Endothelial cell of umbilical vein (primary cell): Measurements from ENCODE around the gene EDN1. TPM values are rescaled to one million over a fixed set of nuclear protein-coding genes. Genes with fewer than 3 reads are reported as not detected.

Experiments
- BruUV-seq: library from RNA; stranded (reverse); fragments of 400-500 nt; replicated peaks from 2 replicates; lab custom pipeline; 2021; lab: Mats Ljungman, UMichigan
- CTCF ChIA-PET: fragments of 300-600, 350-600 bp; sonication (Branson Sonifier 250); formaldehyde crosslinking; loops from one replicate; lab custom pipeline; 2021; ENCODE audit warnings: antibody characterized with exemption, inconsistent platforms; lab: Charles Lee
- POLR2A ChIA-PET: fragments of 300-600, 350-600 bp; sonication (Branson Sonifier 250); formaldehyde crosslinking; loops from one replicate; lab custom pipeline; 2021; ENCODE audit warnings: antibody characterized with exemption, inconsistent platforms; lab: Charles Lee
- DNase-seq: peaks from one replicate; pipeline ENCODE4 v3.0.0-alpha.2; 2011; ENCODE audit warnings: low read depth, low spot score
- FAIRE-seq: peaks from 2 replicates; lab custom pipeline; 2011; peaks lifted over from hg19 to GRCh38; lab: Jason Lieb, UNC
- H2AFZ ChIP-seq: 2 replicates; pipeline ENCODE4 v1.6.0; 2012; ENCODE audit warnings: low read depth, low read length, control low read depth, inconsistent platforms
- H3K27ac ChIP-seq: 2 replicates; pipeline ENCODE4 v1.5.1; 2011; ENCODE audit warnings: low read depth, mild to moderate bottlenecking, control low read depth, low read length, moderate library complexity; ENCODE audit not compliant: insufficient read depth
- H3K27me3 ChIP-seq, 2 experiments: 2 replicates each; pipeline versions ENCODE4 v1.6.0 to v1.6.1; 2011; ENCODE audit warnings: low read length in 2 of 2, mixed read lengths in 1 of 2; ENCODE audit not compliant: control insufficient read depth in 2 of 2, insufficient read depth in 2 of 2
- H3K36me3 ChIP-seq, 2 experiments: 2 replicates in 1 of 2; 3 replicates in 1 of 2; pipeline ENCODE4 v1.5.1; 2011; ENCODE audit warnings: low read length in 2 of 2, mild to moderate bottlenecking in 1 of 2, moderate library complexity in 1 of 2; ENCODE audit not compliant: control insufficient read depth in 2 of 2, insufficient read depth in 2 of 2; ENCODE audit errors: extremely low read depth in 1 of 2
- H3K4me1 ChIP-seq: 3 replicates; pipeline ENCODE4 v1.5.1; 2011; ENCODE audit warnings: mild to moderate bottlenecking, low read length; ENCODE audit not compliant: control insufficient read depth, insufficient read depth; ENCODE audit errors: extremely low read depth
- H3K4me2 ChIP-seq: 2 replicates; pipeline ENCODE4 v1.6.1; 2011; ENCODE audit warnings: low read length, control low read depth, mixed read lengths; ENCODE audit not compliant: insufficient read depth
- H3K4me3 ChIP-seq, 3 experiments: fragments of 200-600 bp in 1 of 3; sonication (generic), shearing (Covaris generic) in 1 of 3; replicated peaks in 1 of 3; 2 replicates each; pipeline ENCODE4 v1.5.1; 2011 to 2016; ENCODE audit warnings: control low read depth in 3 of 3, low read length in 3 of 3, mild to moderate bottlenecking in 2 of 3, inconsistent platforms in 1 of 3, low read depth in 1 of 3, moderate library complexity in 1 of 3; ENCODE audit not compliant: insufficient read depth in 1 of 3
- H3K79me2 ChIP-seq: 2 replicates; pipeline ENCODE4 v1.6.0; 2012; ENCODE audit warnings: low read length, inconsistent platforms; ENCODE audit not compliant: control insufficient read depth, insufficient read depth
- H3K9ac ChIP-seq: replicated peaks from 2 replicates; pipeline ENCODE3; 2011; ENCODE audit warnings: low read length, control low read depth; ENCODE audit not compliant: insufficient read depth; ENCODE audit errors: extremely low read depth
- H3K9me1 ChIP-seq: replicated peaks from 3 replicates; pipeline ENCODE4 v1.6.0; 2011; ENCODE audit warnings: mild to moderate bottlenecking, low read length; ENCODE audit not compliant: control insufficient read depth, insufficient read depth; ENCODE audit errors: extremely low read depth
- H3K9me3 ChIP-seq: replicated peaks from 2 replicates; pipeline ENCODE4 v1.5.1; 2012; ENCODE audit warnings: low read length, inconsistent platforms; ENCODE audit not compliant: control insufficient read depth, insufficient read depth
- H4K20me1 ChIP-seq: replicated peaks from 2 replicates; pipeline ENCODE3; 2011; ENCODE audit warnings: mild to moderate bottlenecking, low read length; ENCODE audit not compliant: control insufficient read depth, insufficient read depth; ENCODE audit errors: extremely low read depth
- EZH2 ChIP-seq: IDR thresholded peaks from 2 replicates; pipeline ENCODE4 v1.6.1; 2012; ENCODE audit warnings: borderline replicate concordance, low read depth, mild to moderate bottlenecking, moderate library complexity, low read length, inconsistent platforms; ENCODE audit not compliant: severe bottlenecking
- FOS ChIP-seq: IDR thresholded peaks from 2 replicates; pipeline ENCODE4 v1.6.1; 2011; ENCODE audit warnings: mild to moderate bottlenecking, low read length, moderate library complexity, borderline replicate concordance; ENCODE audit not compliant: insufficient read depth
- GATA2 ChIP-seq: IDR thresholded peaks from 2 replicates; pipeline ENCODE4 v1.7.0; 2011; ENCODE audit warnings: low read depth, mild to moderate bottlenecking, moderate library complexity, mixed read lengths, low read length; ENCODE audit not compliant: insufficient read length, insufficient read depth
- JUN ChIP-seq: IDR thresholded peaks from 2 replicates; pipeline ENCODE4 v1.6.1; 2011; ENCODE audit warnings: borderline replicate concordance, low read depth; ENCODE audit not compliant: insufficient read length, insufficient read depth
- POLR2A ChIP-seq: IDR thresholded peaks from 2 replicates; pipeline ENCODE4 v1.6.1; 2012; ENCODE audit warnings: low read depth, mild to moderate bottlenecking, control low read depth, low read length
- POLR2AphosphoS5 ChIP-seq: IDR thresholded peaks from 2 replicates; pipeline ENCODE4 v1.6.1; 2012; ENCODE audit warnings: low read depth, mild to moderate bottlenecking, control low read depth, low read length, moderate library complexity; ENCODE audit not compliant: insufficient read depth
- dilution Hi-C: fragments of 300-500 bp; cut with MboI; formaldehyde crosslinking; loops from one replicate; pipeline ENCODE4 v1.15.0; 2019; ENCODE audit warnings: low sequenced_read_pairs; ENCODE audit not compliant: extremely low pct_ligation_motif_present
- intact Hi-C: fragments of 100-400 bp; cut with micrococcal nuclease; formaldehyde crosslinking; loops from one replicate; pipeline ENCODE4 v1.10.0; 2022
- polyA plus RNA-seq, 4 experiments: library from polyadenylated mRNA; depleted of rRNA in 3 of 4; stranded (reverse) in 3 of 4; unstranded in 1 of 4; fragments of >200 nt; gene quantifications; 2 replicates each; pipeline versions ENCODE4 v1.2.1 to v1.2.3, GENCODE V29; 2011 to 2012; ENCODE audit warnings: missing spikeins in 1 of 4
- total RNA-seq: library from RNA; stranded (reverse); gene quantifications from 2 replicates; pipeline ENCODE4 v1.2.3, GENCODE V29; 2021
- TF ChIP-seq, protein P1 (sequence below), 2 donors: IDR thresholded peaks; 1 replicate in 1 of 2; 2 replicates in 1 of 2; pipeline ENCODE4 v1.5.1; 2011; ENCODE audit warnings: low read length in 2 of 2, mild to moderate bottlenecking in 2 of 2, moderate library complexity in 2 of 2, control low read depth in 1 of 2, inconsistent platforms in 1 of 2, low read depth in 1 of 2; ENCODE audit not compliant: insufficient read depth in 1 of 2; ENCODE audit errors: extremely low read depth in 1 of 2
- TF ChIP-seq, protein P2 (sequence below): IDR thresholded peaks from 2 replicates; pipeline ENCODE4 v1.6.1; 2011; ENCODE audit not compliant: insufficient read depth, insufficient read length

Gene EDN1
- total and polyA plus RNA-seq, 2 donors (not counting 3 experiments of a cell fraction or from before 2014, with no cell fraction given), result 493 to 498 TPM

DNA sequence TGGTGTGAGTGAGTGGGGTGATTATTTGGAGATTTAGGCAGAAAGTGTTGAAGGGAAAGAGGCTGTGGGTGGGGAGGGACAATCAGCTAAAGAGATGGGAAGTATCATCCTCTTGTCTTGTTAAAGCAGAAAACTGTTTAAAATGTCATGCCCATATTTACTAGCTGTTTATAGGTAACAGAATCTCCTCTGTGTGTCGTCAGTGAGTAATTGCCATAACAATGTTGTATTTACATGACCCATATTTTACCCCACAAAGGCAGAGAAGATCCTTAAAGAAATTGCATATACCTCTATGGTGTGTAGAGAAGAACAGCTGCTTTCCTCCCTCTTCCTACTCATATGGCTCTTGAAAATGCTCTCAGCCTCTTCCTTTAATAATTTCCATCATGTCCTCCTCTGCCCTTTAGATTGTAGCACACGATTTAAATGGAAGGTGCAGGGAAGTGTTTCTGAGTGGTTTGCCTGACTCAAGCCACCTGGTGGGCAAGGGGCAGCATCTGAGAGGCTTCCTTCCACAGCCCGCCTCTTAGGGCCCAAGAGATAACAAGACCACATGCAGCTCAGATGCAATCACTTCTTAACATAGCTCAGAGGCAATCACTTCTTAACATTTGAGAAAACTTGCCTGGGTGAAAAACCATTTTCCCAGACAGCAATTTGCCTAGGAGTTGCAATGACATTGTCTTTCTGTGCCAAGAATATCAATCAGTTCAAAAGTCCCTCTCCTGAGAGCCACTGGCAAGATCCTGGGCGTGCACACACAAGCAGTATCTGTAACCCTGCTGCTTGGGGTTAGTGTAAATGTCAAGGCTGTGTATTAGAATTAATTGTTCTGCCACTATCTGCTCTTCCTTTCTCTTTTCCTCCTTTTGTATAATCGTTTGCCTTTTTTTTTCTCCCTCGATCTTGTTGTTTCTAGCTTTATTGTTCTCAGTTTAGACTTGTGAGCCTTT lies 44.1 kb upstream of the EDN1 start:
- Histone ChIP-seq H4K20me1 (no peaks in the 10 kb centered on the region), H3K4me2 (no peak overlapping the region), H3K4me3 (no peak overlapping the region), H2AFZ (peak overlapping the region; percentile 17), H3K36me3 (no peaks in the 10 kb centered on the region), H3K9me3 (no peaks in the 10 kb centered on the region), H3K4me1 (peaks cover 16% of the 10 kb centered on the region), H3K79me2 (no peaks in the 10 kb centered on the region), H3K27me3 (no peaks in the 10 kb centered on the region), H3K27ac (no peak overlapping the region), H3K9me1 (no peaks in the 10 kb centered on the region), H3K9ac (no peak overlapping the region)
- no TSS peak for BruUV-seq
- CTCF ChIA-PET, result interaction anchor here (0.8 to 4.0 kb wide), 7 partner anchors 9 to 591 kb away, joined by 3 to 28 read pairs (median 3); partner anchors contain the start of gene EDN1
- FAIRE-seq (peak; percentile 66), DNase-seq (peak; percentile 89)
- TF ChIP-seq POLR2A (peak; percentile 24), JUN (no peak)
- dilution Hi-C loops (no loop called here), intact Hi-C loops (loop anchor here (5.0 kb wide), 1 partner anchor 36 kb away; no protein-coding TSS in a partner anchor)
- POLR2A ChIA-PET, result interaction anchor here (0.8 to 1.0 kb wide), 2 partner anchors 43 to 44 kb away, joined by 3 to 4 read pairs; partner anchors contain the start of gene EDN1

DNA sequence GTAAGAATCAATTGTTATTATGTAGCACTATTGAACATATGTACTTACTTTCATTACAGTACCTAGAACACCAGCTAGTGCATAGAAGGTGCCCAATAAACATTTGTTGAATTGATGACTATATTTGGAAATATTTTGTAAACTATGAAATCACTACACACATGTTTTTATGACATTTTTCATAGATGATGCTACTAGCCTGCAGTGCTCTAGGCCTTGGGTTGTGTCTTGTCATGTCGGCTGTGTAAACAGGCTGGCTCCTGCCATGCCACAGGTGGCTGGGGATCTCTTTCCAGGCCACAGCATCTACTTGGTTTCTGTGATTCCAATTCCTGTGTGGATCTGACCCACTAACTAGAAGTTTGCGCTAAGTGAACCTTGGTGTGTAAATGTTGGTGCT lies 43.3 kb upstream of the EDN1 start:
- intact Hi-C loops (loop anchor here (5.0 kb wide), 1 partner anchor 35 kb away; no protein-coding TSS in a partner anchor), dilution Hi-C loops (no loop called here)
- H3K9ac ChIP-seq, result no peak overlapping the region
- CTCF ChIA-PET, result interaction anchor here (1.0 to 4.0 kb wide), 2 partner anchors 14 to 41 kb away, joined by 3 to 28 read pairs; no protein-coding TSS in a partner anchor
- no peak overlapping the region for H3K4me3 ChIP-seq
- no peaks in the 10 kb centered on the region for H4K20me1 ChIP-seq
- no TSS peak for BruUV-seq
- POLR2A ChIA-PET, result interaction anchor here (1.0 kb wide), 1 partner anchor 42 kb away, joined by 4 read pairs; no protein-coding TSS in a partner anchor
- H2AFZ ChIP-seq, result no peak overlapping the region
- no peak for DNase-seq
- H3K36me3 ChIP-seq, result no peaks in the 10 kb centered on the region
- TF ChIP-seq FOS, result no peak
- TF ChIP-seq, protein P1, sequence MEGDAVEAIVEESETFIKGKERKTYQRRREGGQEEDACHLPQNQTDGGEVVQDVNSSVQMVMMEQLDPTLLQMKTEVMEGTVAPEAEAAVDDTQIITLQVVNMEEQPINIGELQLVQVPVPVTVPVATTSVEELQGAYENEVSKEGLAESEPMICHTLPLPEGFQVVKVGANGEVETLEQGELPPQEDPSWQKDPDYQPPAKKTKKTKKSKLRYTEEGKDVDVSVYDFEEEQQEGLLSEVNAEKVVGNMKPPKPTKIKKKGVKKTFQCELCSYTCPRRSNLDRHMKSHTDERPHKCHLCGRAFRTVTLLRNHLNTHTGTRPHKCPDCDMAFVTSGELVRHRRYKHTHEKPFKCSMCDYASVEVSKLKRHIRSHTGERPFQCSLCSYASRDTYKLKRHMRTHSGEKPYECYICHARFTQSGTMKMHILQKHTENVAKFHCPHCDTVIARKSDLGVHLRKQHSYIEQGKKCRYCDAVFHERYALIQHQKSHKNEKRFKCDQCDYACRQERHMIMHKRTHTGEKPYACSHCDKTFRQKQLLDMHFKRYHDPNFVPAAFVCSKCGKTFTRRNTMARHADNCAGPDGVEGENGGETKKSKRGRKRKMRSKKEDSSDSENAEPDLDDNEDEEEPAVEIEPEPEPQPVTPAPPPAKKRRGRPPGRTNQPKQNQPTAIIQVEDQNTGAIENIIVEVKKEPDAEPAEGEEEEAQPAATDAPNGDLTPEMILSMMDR (IDR thresholded peaks at IDR 0.05; ENCODE audit: extremely low read depth in 1 of 2, insufficient read depth in 1 of 2, low read depth in 1 of 2, low read length in 2 of 2), result no peak
- no peak for TF ChIP-seq POLR2AphosphoS5
- TF ChIP-seq GATA2, result no peak
- TF ChIP-seq, protein P2, sequence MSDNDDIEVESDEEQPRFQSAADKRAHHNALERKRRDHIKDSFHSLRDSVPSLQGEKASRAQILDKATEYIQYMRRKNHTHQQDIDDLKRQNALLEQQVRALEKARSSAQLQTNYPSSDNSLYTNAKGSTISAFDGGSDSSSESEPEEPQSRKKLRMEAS, result no peak
- TF ChIP-seq EZH2, result no peak
- FAIRE-seq, result no peak
- no peak overlapping the region for H3K27ac ChIP-seq
- H3K79me2 ChIP-seq, result no peaks in the 10 kb centered on the region
- H3K27me3 ChIP-seq, result peaks cover 0 to 3% of the 10 kb centered on the region in 2 experiments
- no peak overlapping the region for H3K4me2 ChIP-seq
- peaks cover 13% of the 10 kb centered on the region for H3K4me1 ChIP-seq
- H3K9me3 ChIP-seq, result no peaks in the 10 kb centered on the region
- H3K9me1 ChIP-seq, result no peaks in the 10 kb centered on the region
